LNCaP clone FGC (cell line): ENCODE measurements around the gene LPAR1.

Experiments
- DNase-seq: peaks from one replicate; pipeline ENCODE4 v3.0.0-alpha.2; 2011; ENCODE audit warnings: low read depth
- H3K4me3 ChIP-seq: 2 replicates; pipeline ENCODE4 v1.5.1; 2011; ENCODE audit warnings: mild to moderate bottlenecking, low read depth, low read length, control low read depth
- TF ChIP-seq, protein P1 (sequence below): IDR thresholded peaks from 2 replicates; pipeline ENCODE4 v1.5.1; 2012; ENCODE audit warnings: mild to moderate bottlenecking; ENCODE audit not compliant: control insufficient read depth, insufficient read depth; ENCODE audit errors: extremely low read depth

LPAR1 gene

DNA sequence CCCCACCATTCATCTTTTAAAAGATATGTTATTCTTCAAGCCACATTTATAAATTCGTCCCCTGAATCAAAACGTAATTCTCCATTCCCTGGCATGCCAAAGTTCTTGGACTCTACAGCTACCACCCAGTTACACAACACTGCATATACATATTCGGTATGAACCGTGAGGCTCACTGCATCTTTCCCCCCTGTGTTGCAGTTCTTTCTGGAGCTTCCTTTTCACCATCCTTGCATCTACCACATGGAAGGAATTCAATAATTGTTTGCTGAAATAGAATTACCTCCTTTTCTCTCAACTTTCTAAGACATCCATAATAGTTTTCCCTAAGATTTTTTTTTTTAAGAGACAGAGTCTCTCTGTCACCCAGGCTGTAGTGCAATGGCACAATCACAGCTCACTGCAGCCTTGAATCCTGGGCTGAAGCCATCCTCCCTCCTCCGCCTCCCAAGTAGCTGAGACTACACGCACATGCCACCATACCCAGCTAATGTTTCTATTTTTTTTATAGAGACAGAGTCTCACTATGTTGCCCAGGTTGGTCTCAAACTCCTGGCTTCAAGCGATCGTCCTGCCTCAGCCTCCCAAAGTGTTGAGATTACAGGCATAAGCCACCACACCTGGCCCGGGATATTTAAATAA lies 3.3 kb downstream of the LPAR1 start:
- H3K4me3 ChIP-seq: no peak overlapping the region
- TF ChIP-seq, protein P1, sequence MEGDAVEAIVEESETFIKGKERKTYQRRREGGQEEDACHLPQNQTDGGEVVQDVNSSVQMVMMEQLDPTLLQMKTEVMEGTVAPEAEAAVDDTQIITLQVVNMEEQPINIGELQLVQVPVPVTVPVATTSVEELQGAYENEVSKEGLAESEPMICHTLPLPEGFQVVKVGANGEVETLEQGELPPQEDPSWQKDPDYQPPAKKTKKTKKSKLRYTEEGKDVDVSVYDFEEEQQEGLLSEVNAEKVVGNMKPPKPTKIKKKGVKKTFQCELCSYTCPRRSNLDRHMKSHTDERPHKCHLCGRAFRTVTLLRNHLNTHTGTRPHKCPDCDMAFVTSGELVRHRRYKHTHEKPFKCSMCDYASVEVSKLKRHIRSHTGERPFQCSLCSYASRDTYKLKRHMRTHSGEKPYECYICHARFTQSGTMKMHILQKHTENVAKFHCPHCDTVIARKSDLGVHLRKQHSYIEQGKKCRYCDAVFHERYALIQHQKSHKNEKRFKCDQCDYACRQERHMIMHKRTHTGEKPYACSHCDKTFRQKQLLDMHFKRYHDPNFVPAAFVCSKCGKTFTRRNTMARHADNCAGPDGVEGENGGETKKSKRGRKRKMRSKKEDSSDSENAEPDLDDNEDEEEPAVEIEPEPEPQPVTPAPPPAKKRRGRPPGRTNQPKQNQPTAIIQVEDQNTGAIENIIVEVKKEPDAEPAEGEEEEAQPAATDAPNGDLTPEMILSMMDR: no peak
- DNase-seq: no peak

DNA sequence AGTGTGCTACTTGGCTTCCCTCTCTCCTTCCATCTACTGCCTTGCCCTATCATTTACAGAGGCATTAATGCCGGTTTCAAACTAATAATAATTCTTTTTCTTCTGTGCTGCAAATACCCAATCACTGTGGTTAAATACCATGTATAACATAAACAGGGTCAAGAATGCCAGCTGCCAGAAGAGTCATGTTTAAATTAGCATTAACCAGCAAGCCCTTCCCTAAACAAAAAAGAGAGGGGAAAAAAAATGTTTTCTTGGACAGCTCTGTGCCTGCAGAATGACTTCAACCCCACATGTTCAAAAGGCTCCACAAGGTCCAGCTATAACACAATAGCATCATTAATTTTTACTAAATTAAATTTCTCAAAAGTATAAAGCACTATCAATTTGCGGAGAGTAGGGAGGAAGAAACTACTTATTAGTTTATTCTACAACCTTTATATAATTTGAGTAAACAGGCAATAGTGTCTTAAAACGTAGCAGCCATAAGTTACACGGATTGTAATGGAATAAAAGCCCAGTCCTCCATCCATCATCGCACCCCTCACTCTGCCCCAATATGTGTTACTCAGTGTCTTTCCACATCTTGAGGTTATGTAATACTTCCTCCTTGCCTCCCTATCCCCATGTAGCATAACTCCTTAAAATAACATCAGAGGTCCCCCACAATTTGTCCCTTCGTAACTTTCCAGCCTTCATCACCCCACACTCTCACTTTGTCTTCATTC lies 3.9 kb downstream of the LPAR1 start:
- H3K4me3 ChIP-seq: no peak overlapping the region
- TF ChIP-seq, protein P1: no peak
- no peak for DNase-seq

- no peak for DNase-seq
- TF ChIP-seq, protein P1: no peak
- H3K4me3 ChIP-seq: no peak overlapping the region
These were observed 7.8 kb downstream of the LPAR1 start for GRCh38 chr9:111030492-111030891.

DNA sequence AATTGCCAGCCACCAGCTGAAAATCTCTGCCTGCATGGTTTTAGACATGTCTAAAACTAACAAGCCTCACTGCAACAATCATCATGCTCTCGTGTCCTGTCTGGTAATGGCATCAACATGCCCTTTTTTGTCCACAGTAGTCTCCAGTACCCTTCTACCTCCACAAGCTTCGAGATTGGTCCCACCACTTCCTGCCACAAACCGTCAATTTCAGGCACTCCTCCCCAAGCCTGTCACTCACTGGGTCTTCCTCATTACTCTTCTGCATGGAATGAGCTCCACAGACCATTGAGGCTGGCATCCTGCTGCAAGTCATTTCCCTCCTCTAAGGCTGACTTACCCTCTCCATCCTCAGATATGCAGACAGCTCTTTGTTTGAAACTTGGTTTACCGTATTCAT lies 9.0 kb downstream of the LPAR1 start:
- DNase-seq: no peak
- TF ChIP-seq, protein P1: no peak
- no peak overlapping the region for H3K4me3 ChIP-seq

DNA sequence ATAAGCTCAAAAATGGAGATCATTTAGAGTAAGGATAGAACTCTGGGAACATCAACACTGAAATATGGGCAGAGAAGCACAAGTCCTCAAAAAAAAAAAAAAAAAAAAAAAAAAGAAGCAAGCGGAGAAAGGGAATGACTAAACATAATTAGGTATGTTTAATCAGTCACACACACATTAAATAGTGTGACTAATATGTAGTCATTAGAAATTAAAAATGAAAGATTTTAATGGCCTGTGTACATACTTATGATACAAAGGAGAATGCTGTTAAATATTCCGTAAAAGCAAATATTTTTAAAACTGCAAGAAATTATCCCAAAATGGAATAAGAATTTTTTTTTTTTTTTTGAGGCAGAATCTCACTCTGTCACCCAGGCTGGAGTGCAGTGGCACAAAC lies 10.5 kb downstream of the LPAR1 start:
- TF ChIP-seq, protein P1: no peak
- no peak overlapping the region for H3K4me3 ChIP-seq
- DNase-seq: no peak

GRCh38 chr9:111023128-111023527 lies 15.1 kb downstream of the LPAR1 start:
- no peak for DNase-seq
- H3K4me3 ChIP-seq: no peak overlapping the region
- TF ChIP-seq, protein P1: no peak
